CD8-positive, alpha-beta memory T cell (primary cell): ENCODE results near the gene CNGA2. TPM values are rescaled to one million over a fixed set of nuclear protein-coding genes. Genes with fewer than 3 reads are reported as not detected.

ENCODE experiments used
- CTCF ChIA-PET: fragments of 350-600 bp; sonication (Branson Sonifier 250); formaldehyde crosslinking; loops from one replicate; lab custom pipeline; 2021; ENCODE audit warnings: antibody characterized with exemption; lab: Charles Lee
- POLR2A ChIA-PET: fragments of 350-600 bp; sonication (Branson Sonifier 250); formaldehyde crosslinking; loops from one replicate; lab custom pipeline; 2021; ENCODE audit warnings: antibody characterized with exemption; lab: Charles Lee
- DNase-seq, 5 donors: peaks; one replicate each; pipeline versions ENCODE4 v3.0.0 to v3.0.0-alpha.2; 2020 to 2022; ENCODE audit warnings: mixed read lengths in 1 of 5
- H3K27ac ChIP-seq: one replicate; pipeline ENCODE4 v1.7.0; 2013; ENCODE audit warnings: low read depth, mild to moderate bottlenecking, low read length, moderate library complexity
- H3K27me3 ChIP-seq: 2 replicates; pipeline ENCODE4 v1.7.0; 2013; ENCODE audit warnings: low read length, mild to moderate bottlenecking; ENCODE audit not compliant: insufficient read depth, poor library complexity, severe bottlenecking
- H3K36me3 ChIP-seq: 2 replicates; pipeline ENCODE4 v1.7.0; 2013; ENCODE audit warnings: mild to moderate bottlenecking, low read length, moderate library complexity; ENCODE audit not compliant: insufficient read depth
- H3K4me1 ChIP-seq: 2 replicates; pipeline ENCODE4 v1.7.0; 2013; ENCODE audit warnings: mild to moderate bottlenecking, low read length, moderate library complexity; ENCODE audit not compliant: insufficient read depth
- H3K4me3 ChIP-seq: 2 replicates; pipeline ENCODE4 v1.7.0; 2013; ENCODE audit warnings: mild to moderate bottlenecking, low read length
- H3K9me3 ChIP-seq: 2 replicates; pipeline ENCODE4 v1.7.0; 2013; ENCODE audit warnings: mild to moderate bottlenecking, low read length
- H3K27ac Mint-ChIP-seq, 8 donors: one replicate each; pipeline ENCODE4 v1.8.0; 2020 to 2021; ENCODE audit warnings: mixed read lengths in 8 of 8, mild to moderate bottlenecking in 6 of 8, inconsistent platforms in 3 of 8, moderate library complexity in 3 of 8
- H3K27me3 Mint-ChIP-seq, 2 donors: one replicate each; pipeline ENCODE4 v1.8.0; 2020 to 2021; ENCODE audit warnings: mixed read lengths in 2 of 2, mild to moderate bottlenecking in 1 of 2, moderate library complexity in 1 of 2
- H3K36me3 Mint-ChIP-seq, 3 donors: one replicate each; pipeline ENCODE4 v1.8.0; 2020 to 2021; ENCODE audit warnings: mixed read lengths in 3 of 3, inconsistent platforms in 1 of 3, mild to moderate bottlenecking in 1 of 3
- H3K4me1 Mint-ChIP-seq, 3 donors: one replicate each; pipeline ENCODE4 v1.8.0; 2020 to 2021; ENCODE audit warnings: mixed read lengths in 3 of 3, inconsistent platforms in 1 of 3, mild to moderate bottlenecking in 1 of 3
- H3K4me3 Mint-ChIP-seq, 7 donors: one replicate each; pipeline ENCODE4 v1.8.0; 2020 to 2021; ENCODE audit warnings: mixed read lengths in 7 of 7, mild to moderate bottlenecking in 6 of 7, moderate library complexity in 4 of 7, inconsistent platforms in 2 of 7
- H3K9me3 Mint-ChIP-seq, 5 donors: one replicate each; pipeline ENCODE4 v1.8.0; 2020 to 2022; ENCODE audit warnings: mixed read lengths in 5 of 5, mild to moderate bottlenecking in 3 of 5, moderate library complexity in 2 of 5, inconsistent platforms in 1 of 5
- polyA plus RNA-seq: library from polyadenylated mRNA; unstranded; fragments of 300-500 nt; fragmentation: Illumina TruSeq; gene quantifications from one replicate; pipeline ENCODE4 v1.2.3, GENCODE V29; 2021
- total RNA-seq, 2 experiments: library from RNA; stranded (reverse); gene quantifications; one replicate each; pipeline ENCODE4 v1.2.3, GENCODE V29; 2021

CNGA2 gene
- total and polyA plus RNA-seq, 3 experiments from 2014 or later = not detected

DNA sequence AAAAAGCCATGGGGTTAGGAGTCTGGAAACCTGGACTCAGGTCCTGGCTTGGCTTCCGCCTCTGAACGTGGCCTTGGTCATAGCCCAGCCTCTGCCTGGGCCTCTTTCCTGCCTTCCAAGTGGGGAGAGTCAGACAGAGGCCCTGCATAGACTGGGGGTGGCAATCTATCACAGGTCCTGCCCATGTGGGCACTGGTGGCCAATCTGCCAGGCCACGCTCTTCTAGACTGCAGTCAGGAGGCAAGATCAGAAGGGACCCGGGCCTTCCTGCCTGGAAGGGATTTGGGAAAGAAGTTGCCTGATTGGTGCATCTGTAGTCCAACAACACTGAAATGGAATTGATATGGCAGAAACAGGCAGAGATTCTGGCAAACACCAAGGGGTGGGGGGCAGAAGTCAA is 46.1 kb downstream of the CNGA2 start:
- CTCF ChIA-PET = no interaction called here
- no peaks in the 10 kb centered on the region for H3K9me3 Mint-ChIP-seq

DNA sequence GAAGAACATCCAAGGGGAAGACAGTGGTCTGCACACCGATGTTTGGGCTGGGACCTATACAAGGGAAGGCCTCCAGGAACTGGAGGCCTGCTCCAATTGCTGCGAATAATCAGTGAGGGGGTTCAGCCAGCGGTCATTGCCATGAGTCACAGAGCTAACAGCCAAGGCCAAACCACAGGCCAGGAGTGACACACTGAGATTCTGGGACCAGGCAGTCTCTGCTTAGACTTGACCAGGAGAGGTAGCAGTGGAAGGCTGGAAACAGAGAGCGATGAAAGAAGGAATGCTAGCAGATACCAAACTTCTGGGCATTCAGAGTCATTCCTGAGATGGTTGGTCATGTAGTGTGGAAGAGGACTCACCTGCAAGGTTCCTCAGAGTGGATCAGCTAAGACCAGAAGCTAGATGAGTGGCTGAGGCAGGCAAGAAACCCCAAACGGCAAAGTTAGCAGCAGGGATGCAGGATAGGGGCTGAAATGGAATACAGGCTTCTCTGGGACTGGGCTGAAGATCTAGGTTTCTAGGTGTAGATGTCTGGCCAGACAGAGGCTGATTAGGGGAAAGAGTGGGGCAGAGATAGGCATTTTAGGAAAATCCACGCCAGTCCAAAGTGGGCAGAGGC is 54.7 kb downstream of the CNGA2 start:
- ChIA-PET POLR2A (no interaction called here), CTCF (no interaction called here)
- H3K36me3 Mint-ChIP-seq = no peaks in the 10 kb centered on the region
- H3K27me3 ChIP-seq = no peaks in the 10 kb centered on the region
- H3K9me3 Mint-ChIP-seq = peaks cover 0 to 3% (median 0%) of the 10 kb centered on the region in 5 donors
- no peaks in the 10 kb centered on the region for H3K4me1 Mint-ChIP-seq
- H3K4me3 ChIP-seq = no peak overlapping the region
- H3K27me3 Mint-ChIP-seq = peaks cover 0 to 8% of the 10 kb centered on the region in 2 donors
- no peaks in the 10 kb centered on the region for H3K9me3 ChIP-seq
- no peak overlapping the region for H3K27ac ChIP-seq
- no peaks in the 10 kb centered on the region for H3K4me1 ChIP-seq
- no peaks in the 10 kb centered on the region for H3K36me3 ChIP-seq
- DNase-seq = no peak
- H3K4me3 Mint-ChIP-seq = no peak overlapping the region
- no peak overlapping the region for H3K27ac Mint-ChIP-seq

More for the DNA sequence above, 46.1 kb downstream of the CNGA2 start:
- no peaks in the 10 kb centered on the region for H3K4me1 Mint-ChIP-seq
- H3K36me3 ChIP-seq = no peaks in the 10 kb centered on the region
- no peak overlapping the region for H3K27ac ChIP-seq
- no peaks in the 10 kb centered on the region for H3K9me3 ChIP-seq
- no peaks in the 10 kb centered on the region for H3K27me3 ChIP-seq
- H3K36me3 Mint-ChIP-seq = no peaks in the 10 kb centered on the region
- POLR2A ChIA-PET = no interaction called here
- DNase-seq = no peak
- no peaks in the 10 kb centered on the region for H3K4me1 ChIP-seq
- peaks cover 0 to 2% of the 10 kb centered on the region in 2 donors for H3K27me3 Mint-ChIP-seq
- no peak overlapping the region for H3K4me3 ChIP-seq
- no peak overlapping the region for H3K27ac Mint-ChIP-seq
- H3K4me3 Mint-ChIP-seq = no peak overlapping the region

DNA sequence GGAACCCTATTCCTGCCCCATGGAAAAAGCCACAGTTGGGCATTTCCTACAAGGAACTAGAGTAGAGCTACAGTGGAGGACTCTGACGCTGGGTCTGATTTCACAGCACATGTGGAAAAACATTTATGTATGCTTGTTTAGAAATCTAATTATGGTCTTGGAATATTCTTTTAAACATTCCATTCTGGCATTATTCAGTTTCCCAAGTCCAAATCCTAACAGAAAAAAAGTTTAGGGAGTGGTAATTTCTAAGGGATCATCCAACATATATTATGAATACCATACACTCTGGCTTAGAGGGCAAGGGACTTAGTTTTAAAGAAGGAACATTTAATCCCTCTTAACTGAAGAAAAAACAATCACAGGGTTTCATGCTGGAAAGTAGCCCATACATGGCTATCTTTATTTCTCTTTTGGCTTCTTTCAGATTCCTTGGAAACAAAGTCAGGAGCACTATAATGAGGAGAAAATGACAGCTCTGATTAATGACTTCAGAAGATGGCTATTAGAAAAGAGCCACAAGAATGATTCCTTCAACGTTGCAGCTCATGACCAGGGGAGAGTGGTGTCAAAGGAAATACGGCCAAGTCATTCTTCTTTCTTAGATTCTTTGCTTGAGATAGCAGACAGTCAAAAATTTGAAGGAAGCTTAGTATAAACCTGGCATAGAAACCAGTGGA is 56.1 kb downstream of the CNGA2 start:
- H3K4me1 Mint-ChIP-seq = no peaks in the 10 kb centered on the region
- Histone ChIP-seq H3K27ac (no peak overlapping the region), H3K27me3 (no peaks in the 10 kb centered on the region), H3K9me3 (no peaks in the 10 kb centered on the region), H3K36me3 (no peaks in the 10 kb centered on the region), H3K4me3 (no peak overlapping the region), H3K4me1 (no peaks in the 10 kb centered on the region)
- no peak overlapping the region for H3K27ac Mint-ChIP-seq
- no peak overlapping the region for H3K4me3 Mint-ChIP-seq
- H3K27me3 Mint-ChIP-seq = peaks cover 0 to 8% of the 10 kb centered on the region in 2 donors
- CTCF ChIA-PET = no interaction called here
- DNase-seq = no peak
- POLR2A ChIA-PET = no interaction called here
- H3K9me3 Mint-ChIP-seq = peaks cover 0 to 3% (median 0%) of the 10 kb centered on the region in 5 donors
- no peaks in the 10 kb centered on the region for H3K36me3 Mint-ChIP-seq

DNA sequence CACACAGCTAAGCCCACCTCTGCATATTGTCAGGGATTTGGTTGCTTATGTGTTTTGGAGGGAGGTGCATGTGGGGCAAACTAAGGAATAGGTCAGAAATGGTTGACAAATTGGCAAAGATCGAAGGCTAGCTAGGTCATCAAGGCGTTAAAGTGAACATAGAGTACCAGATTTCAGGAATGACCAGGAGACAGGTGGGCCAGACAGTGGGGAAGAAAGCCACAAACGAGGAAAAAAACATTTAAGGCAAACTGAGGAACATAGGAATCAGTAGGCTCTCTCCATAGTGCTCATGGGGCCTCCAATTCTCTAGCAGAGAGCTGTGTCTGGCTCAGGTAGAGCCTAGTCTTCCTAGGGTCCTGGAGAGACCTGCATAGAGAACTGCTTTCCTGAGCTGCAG is 57.4 kb downstream of the CNGA2 start:
- Histone ChIP-seq H3K4me3 (no peak overlapping the region), H3K9me3 (no peaks in the 10 kb centered on the region), H3K4me1 (no peaks in the 10 kb centered on the region), H3K36me3 (no peaks in the 10 kb centered on the region), H3K27me3 (no peaks in the 10 kb centered on the region), H3K27ac (no peak overlapping the region)
- H3K4me3 Mint-ChIP-seq = no peak overlapping the region
- ChIA-PET CTCF (no interaction called here), POLR2A (no interaction called here)
- H3K27me3 Mint-ChIP-seq = peaks cover 0 to 8% of the 10 kb centered on the region in 2 donors
- no peak for DNase-seq
- no peaks in the 10 kb centered on the region for H3K36me3 Mint-ChIP-seq
- no peak overlapping the region for H3K27ac Mint-ChIP-seq
- no peaks in the 10 kb centered on the region for H3K4me1 Mint-ChIP-seq
- H3K9me3 Mint-ChIP-seq = peaks cover 0 to 3% (median 0%) of the 10 kb centered on the region in 5 donors

DNA sequence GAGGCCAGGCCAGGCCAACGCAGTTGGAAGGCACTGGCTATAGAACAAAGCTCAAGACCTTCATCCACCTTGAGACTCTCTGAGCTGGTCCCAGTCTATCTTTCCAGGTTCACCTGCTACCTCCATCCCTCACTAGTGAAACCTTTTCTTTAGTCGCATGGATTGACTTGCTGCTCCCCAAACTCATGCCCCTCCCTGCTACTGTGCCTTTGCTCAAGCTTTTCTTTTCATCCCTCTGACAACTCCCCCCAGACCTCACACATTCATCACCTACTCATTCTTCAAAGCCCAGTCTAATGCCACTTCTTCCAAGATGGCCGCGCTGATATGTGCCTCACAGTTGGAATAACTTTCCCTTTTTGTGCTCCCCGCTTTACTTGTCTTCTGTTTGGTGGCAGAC is 58.0 kb downstream of the CNGA2 start:
- H3K27me3 ChIP-seq = no peaks in the 10 kb centered on the region
- CTCF ChIA-PET = no interaction called here
- no peak overlapping the region for H3K27ac Mint-ChIP-seq
- H3K9me3 ChIP-seq = no peaks in the 10 kb centered on the region
- H3K9me3 Mint-ChIP-seq = peaks cover 0 to 3% (median 0%) of the 10 kb centered on the region in 5 donors
- H3K4me1 Mint-ChIP-seq = no peaks in the 10 kb centered on the region
- peaks cover 0 to 8% of the 10 kb centered on the region in 2 donors for H3K27me3 Mint-ChIP-seq
- H3K36me3 ChIP-seq = no peaks in the 10 kb centered on the region
- POLR2A ChIA-PET = no interaction called here
- no peak overlapping the region for H3K27ac ChIP-seq
- H3K4me3 ChIP-seq = no peak overlapping the region
- no peak for DNase-seq
- no peak overlapping the region for H3K4me3 Mint-ChIP-seq
- H3K36me3 Mint-ChIP-seq = no peaks in the 10 kb centered on the region
- no peaks in the 10 kb centered on the region for H3K4me1 ChIP-seq

DNA sequence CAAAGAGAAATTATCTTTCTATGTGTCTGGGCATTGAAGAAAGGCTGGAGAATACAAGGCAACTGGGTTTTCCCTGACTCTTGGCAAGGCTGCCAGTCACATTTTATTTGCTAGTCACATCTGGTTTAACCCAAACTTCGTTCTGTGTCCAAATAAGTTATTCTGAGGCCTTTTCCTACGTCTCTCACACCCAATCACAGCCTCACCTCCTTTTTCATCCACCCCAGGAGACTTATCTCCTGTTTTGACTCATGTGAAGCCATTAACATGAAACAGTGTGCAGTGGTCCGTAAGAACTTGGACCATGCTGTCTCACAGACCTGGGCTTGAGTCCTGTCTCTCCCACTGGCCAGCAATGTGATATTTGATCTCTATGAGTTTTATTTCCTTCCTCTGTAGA is 59.3 kb downstream of the CNGA2 start:
- no peak overlapping the region for H3K27ac ChIP-seq
- DNase-seq = no peak
- H3K27me3 Mint-ChIP-seq = peaks cover 0 to 8% of the 10 kb centered on the region in 2 donors
- H3K27ac Mint-ChIP-seq = no peak overlapping the region
- POLR2A ChIA-PET = no interaction called here
- H3K4me3 Mint-ChIP-seq = no peak overlapping the region
- CTCF ChIA-PET = no interaction called here
- H3K36me3 Mint-ChIP-seq = no peaks in the 10 kb centered on the region
- no peaks in the 10 kb centered on the region for H3K36me3 ChIP-seq
- H3K27me3 ChIP-seq = no peaks in the 10 kb centered on the region
- H3K9me3 ChIP-seq = no peaks in the 10 kb centered on the region
- peaks cover 0 to 3% (median 0%) of the 10 kb centered on the region in 5 donors for H3K9me3 Mint-ChIP-seq
- no peaks in the 10 kb centered on the region for H3K4me1 ChIP-seq
- H3K4me3 ChIP-seq = no peak overlapping the region
- no peaks in the 10 kb centered on the region for H3K4me1 Mint-ChIP-seq

Other genes starting within 250 kb of the CNGA2 start
- not detected for gene PASD1, start 171.1 kb upstream of the CNGA2 start, total RNA-seq
- gene PASD1, start 171.1 kb upstream of the CNGA2 start, polyA plus RNA-seq = not detected
- not detected for gene PRRG3, start 39.3 kb upstream of the CNGA2 start, total RNA-seq
- gene PRRG3, start 39.3 kb upstream of the CNGA2 start, polyA plus RNA-seq = not detected
- not detected for gene FATE1, start 18.7 kb upstream of the CNGA2 start, total RNA-seq
- not detected for gene FATE1, start 18.7 kb upstream of the CNGA2 start, polyA plus RNA-seq
- not detected for gene MAGEA4, start 178.1 kb downstream of the CNGA2 start, total RNA-seq
- not detected for gene MAGEA4, start 178.1 kb downstream of the CNGA2 start, polyA plus RNA-seq
- not detected for gene GABRE, start 239.9 kb downstream of the CNGA2 start, total RNA-seq
- not detected for gene GABRE, start 239.9 kb downstream of the CNGA2 start, polyA plus RNA-seq